Measurements from ENCODE around the gene OAS1.

The OAS1 gene

DNA sequence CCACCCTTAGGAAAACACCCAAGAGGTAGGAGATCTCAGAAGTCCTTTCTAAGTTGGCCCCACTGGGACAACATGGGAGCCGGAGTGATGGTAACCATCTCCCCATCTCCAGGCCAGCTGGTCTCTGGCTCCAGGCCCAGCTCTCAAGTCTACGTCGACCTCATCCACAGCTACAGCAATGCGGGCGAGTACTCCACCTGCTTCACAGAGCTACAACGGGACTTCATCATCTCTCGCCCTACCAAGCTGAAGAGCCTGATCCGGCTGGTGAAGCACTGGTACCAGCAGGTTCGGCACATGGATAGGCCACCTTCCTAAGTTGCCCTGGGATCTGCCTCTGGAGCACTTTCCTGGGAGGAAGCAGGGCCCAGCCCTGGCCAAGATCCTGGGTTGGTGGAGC lies 60.5 kb downstream of the OAS1 start:
- no peak for DNase-seq (ENCODE audit: low read depth)

DNA sequence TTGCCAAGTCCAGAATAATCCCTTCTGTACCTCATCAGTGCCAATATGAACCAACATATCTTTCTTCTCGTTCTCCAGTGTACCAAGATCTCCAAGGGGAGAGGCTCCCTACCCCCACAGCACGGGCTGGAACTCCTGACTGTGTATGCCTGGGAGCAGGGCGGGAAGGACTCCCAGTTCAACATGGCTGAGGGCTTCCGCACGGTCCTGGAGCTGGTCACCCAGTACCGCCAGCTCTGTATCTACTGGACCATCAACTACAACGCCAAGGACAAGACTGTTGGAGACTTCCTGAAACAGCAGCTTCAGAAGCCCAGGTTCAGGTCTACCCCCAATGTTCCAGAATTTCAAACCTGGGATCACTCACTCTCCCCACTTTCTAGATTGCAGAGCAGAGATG lies 61.1 kb downstream of the OAS1 start:
- DNase-seq (ENCODE audit: low read depth) = no peak

Data from EH (cell line).